Neutrophil (primary cell): Measurements from ENCODE around the gene SPG21.

Experiments
- H3K27ac ChIP-seq: fragments of 200-600 bp; sonication (generic); 2 replicates; pipeline ENCODE4 v1.5.1; 2016; ENCODE audit warnings: mild to moderate bottlenecking, moderate library complexity
- H3K27me3 ChIP-seq: fragments of 200-600 bp; sonication (generic); 2 replicates; pipeline ENCODE4 v1.6.0; 2016; ENCODE audit warnings: mild to moderate bottlenecking
- H3K36me3 ChIP-seq: fragments of 200-600 bp; sonication (generic); 2 replicates; pipeline ENCODE4 v1.5.1; 2017
- H3K4me1 ChIP-seq, 2 experiments: fragments of 200-600 bp in 1 of 2; sonication (generic) in 1 of 2; 1 replicate in 1 of 2; 2 replicates in 1 of 2; pipeline versions ENCODE4 v1.5.1 to v1.6.1; 2013 to 2016; ENCODE audit warnings: low read depth in 1 of 2, low read length in 1 of 2, mild to moderate bottlenecking in 1 of 2, moderate library complexity in 1 of 2; ENCODE audit not compliant: control insufficient read depth in 1 of 2, insufficient read depth in 1 of 2
- H3K4me3 ChIP-seq, 2 experiments: fragments of 200-600 bp in 1 of 2; sonication (generic) in 1 of 2; 1 replicate in 1 of 2; 2 replicates in 1 of 2; pipeline ENCODE4 v1.5.1; 2013 to 2016; ENCODE audit warnings: low read depth in 1 of 2, low read length in 1 of 2, mild to moderate bottlenecking in 1 of 2, moderate library complexity in 1 of 2
- H3K9me3 ChIP-seq: fragments of 200-600 bp; sonication (generic); 2 replicates; pipeline ENCODE4 v1.5.1; 2016
- CTCF ChIP-seq: fragments of 200-600 bp; sonication (generic); IDR thresholded peaks from 2 replicates; pipeline ENCODE4 v1.5.1; 2016; ENCODE audit warnings: antibody characterized with exemption

Gene SPG21

DNA sequence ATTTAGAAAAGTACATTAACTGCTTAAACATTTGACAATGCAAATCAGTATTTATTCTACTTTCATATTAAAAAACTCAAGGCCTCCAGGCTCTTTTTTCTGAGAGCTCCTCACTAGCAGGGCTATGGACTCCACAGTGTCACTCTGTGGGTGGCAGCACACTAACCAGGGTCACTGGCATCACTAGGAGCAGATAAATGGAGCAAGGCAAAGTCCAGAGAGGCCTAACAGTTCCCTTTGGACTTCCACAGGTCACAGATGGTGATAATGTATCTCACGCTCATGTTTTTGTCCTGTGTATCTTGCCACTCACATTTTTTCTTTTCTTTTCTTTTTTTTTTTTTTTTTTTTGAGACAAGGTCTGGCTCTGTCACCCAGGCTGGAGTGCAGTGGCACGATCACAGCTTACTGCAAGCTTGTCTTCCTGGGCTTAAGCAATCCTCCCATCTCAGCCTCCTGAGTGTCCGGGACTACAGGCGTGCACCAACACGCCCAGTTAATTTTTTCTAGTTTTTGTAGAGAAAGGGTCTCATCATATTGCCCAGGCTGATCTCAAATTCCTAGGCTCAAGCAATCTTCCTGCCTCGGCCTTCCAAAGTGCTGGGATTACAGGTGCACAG, 7.8 kb downstream of the SPG21 start:
- TF ChIP-seq CTCF, result no peak
- peaks cover 46% of the 10 kb centered on the region for H3K36me3 ChIP-seq
- peaks cover 51 to 52% of the 10 kb centered on the region in 2 experiments for H3K4me1 ChIP-seq
- no peaks in the 10 kb centered on the region for H3K27me3 ChIP-seq
- peak overlapping the region; percentile 97 for H3K27ac ChIP-seq
- no peaks in the 10 kb centered on the region for H3K9me3 ChIP-seq
- H3K4me3 ChIP-seq, result no peak overlapping the region

DNA sequence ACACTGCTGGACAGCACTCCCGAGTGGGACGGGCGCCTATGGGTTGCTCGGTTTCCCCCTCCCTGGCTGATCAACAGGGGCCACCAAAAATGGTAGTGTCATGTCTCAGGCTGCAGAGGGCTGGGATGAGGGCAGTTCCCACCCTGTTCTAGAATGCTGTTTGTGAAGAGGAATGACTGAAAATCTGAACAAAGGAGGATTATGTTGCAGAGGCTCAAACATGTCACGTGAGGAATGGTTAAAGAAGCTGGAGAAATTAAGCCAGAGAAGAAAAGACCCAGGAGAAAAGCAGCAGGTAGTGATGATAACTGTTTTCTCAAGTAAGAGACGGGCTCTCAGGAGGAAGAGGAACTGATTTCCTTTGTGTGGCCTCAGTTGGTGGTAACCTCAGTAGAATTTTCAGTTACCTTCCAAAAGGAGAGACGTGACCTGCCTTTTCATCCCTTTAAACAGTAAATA, 10.4 kb downstream of the SPG21 start:
- H3K36me3 ChIP-seq, result peaks cover 73% of the 10 kb centered on the region

DNA sequence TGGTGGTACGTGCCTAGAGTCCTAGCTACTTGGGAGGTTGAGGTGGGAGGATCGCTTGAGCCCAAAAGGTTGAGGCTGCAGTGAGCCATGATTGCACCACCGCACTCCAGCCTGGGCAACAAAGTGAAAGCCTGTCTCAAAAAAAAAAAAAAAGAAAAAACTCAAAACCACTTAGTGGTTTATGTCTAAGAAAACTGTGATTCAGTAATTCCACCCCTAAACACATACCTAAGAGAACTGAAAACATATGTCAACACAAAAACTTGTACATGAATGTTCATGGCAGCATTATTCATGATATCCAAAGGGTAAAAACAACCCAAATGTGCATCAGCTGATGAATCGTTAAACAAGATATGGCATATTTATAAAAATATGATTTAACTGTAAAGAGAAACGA, 14.3 kb downstream of the SPG21 start:
- Histone ChIP-seq H3K9me3 (no peaks in the 10 kb centered on the region), H3K27me3 (no peaks in the 10 kb centered on the region), H3K4me3 (no peak overlapping the region), H3K27ac (no peak overlapping the region), H3K36me3 (peaks cover 98% of the 10 kb centered on the region), H3K4me1 (no peaks in the 10 kb centered on the region)
- no peak for TF ChIP-seq CTCF

More for the DNA sequence above, 10.4 kb downstream of the SPG21 start:
- no peaks in the 10 kb centered on the region for H3K9me3 ChIP-seq
- H3K4me1 ChIP-seq, result peaks cover 25% of the 10 kb centered on the region in 2 experiments
- H3K27me3 ChIP-seq, result no peaks in the 10 kb centered on the region
- TF ChIP-seq CTCF, result no peak
- H3K4me3 ChIP-seq, result no peak overlapping the region
- H3K27ac ChIP-seq, result peak overlapping the region; percentile 50

DNA sequence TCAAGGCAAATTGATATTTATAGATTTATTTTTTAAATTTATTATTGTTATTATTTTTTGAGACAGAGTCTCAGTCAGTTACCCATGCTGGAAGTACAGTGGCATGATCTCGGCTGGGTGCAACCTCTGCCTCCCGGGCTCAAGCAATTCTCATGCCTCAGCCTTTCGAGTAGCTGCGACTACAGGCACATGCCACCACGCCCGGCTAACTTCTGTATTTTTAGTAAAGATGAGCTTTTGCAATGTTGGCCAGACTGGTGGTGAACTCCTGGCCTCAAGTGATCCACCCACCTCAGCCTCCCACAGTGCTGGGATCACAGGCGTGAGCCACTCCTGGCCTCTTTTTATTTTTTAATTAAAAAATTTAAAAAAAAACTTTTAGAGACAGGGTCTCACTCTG, 19.0 kb downstream of the SPG21 start:
- TF ChIP-seq CTCF, result no peak
- Histone ChIP-seq H3K4me3 (no peak overlapping the region), H3K27ac (peak overlapping the region; percentile 41), H3K4me1 (no peaks in the 10 kb centered on the region), H3K9me3 (no peaks in the 10 kb centered on the region), H3K36me3 (peaks cover 91% of the 10 kb centered on the region), H3K27me3 (no peaks in the 10 kb centered on the region)

DNA sequence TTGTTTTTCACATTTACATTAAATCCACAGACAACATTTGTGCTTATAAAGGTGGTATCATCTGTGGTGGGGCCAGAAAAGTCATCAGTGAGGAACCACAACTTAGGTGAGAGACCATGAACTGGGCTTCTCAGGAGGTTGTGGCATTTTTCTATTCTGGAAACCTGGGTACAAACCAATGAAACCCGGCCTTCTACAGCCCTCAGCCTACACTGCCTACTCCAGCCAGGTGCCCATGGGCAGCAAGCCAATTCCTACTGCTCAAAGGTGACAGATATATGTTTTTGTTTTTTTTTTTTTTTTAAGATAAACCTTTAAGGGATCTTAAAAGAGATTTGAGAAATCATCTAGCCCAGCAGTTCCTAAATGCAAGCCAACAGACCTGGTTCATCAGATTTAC, 20.3 kb downstream of the SPG21 start:
- H3K4me3 ChIP-seq, result no peak overlapping the region
- peaks cover 91% of the 10 kb centered on the region for H3K36me3 ChIP-seq
- H3K4me1 ChIP-seq, result no peaks in the 10 kb centered on the region
- peak overlapping the region; percentile 10 for H3K27ac ChIP-seq
- TF ChIP-seq CTCF, result no peak
- H3K27me3 ChIP-seq, result no peaks in the 10 kb centered on the region
- H3K9me3 ChIP-seq, result no peaks in the 10 kb centered on the region
